Uterus (tissue), 2 donors: ENCODE measurements around the gene CAMKK2.

Experiments
- CTCF ChIP-seq, 4 experiments: fragments of 200-600 bp in 2 of 4; fragments of 450-650 bp in 2 of 4; sonication (generic) in 2 of 4; IDR thresholded peaks; one replicate each; pipeline ENCODE4 v1.5.1; 2016 to 2019; ENCODE audit warnings: antibody characterized with exemption in 4 of 4, mild to moderate bottlenecking in 2 of 4, moderate library complexity in 1 of 4
- POLR2A ChIP-seq, 2 donors: fragments of 450-650 bp; IDR thresholded peaks; one replicate each; pipeline ENCODE4 v1.6.1; 2016; ENCODE audit warnings: antibody characterized with exemption in 2 of 2, mild to moderate bottlenecking in 1 of 2, moderate library complexity in 1 of 2

GRCh38 chr12:121250359-121250758 lies 46.1 kb downstream of the CAMKK2 start:
- TF ChIP-seq POLR2A (IDR thresholded peaks at IDR 0.05) (no peak), CTCF (IDR thresholded peaks at IDR 0.05) (no peak)
